ENCODE measurements around the gene AREL1.

DNA sequence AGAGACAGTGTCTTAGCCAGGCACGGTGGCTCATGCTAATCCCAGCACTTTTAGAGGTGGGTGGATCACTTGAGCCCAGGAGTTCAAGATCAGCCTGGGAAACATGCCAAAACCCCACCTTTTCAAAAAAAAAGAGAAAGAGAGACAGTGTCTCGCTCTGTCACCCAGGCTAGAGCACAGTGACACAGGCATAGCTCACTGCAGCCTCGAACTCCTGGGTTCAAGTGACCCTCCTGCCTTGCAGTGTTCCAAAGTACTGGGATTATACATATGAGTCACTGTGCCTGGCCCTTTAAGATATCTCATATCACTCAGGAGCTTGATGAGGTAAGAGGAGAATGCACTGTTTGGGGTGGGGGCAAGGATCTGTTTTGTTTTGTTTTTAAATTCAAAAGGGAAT is 52.7 kb downstream of the AREL1 start:
- no peak for TF ChIP-seq EZH2 (IDR thresholded peaks at IDR 0.05; ENCODE audit: borderline replicate concordance, insufficient read depth, low read length, poor library complexity, severe bottlenecking)
- no peak for TF ChIP-seq CTCF (IDR thresholded peaks at IDR 0.05; ENCODE audit: poor library complexity, severe bottlenecking)
- TF ChIP-seq EP300 (conservative IDR thresholded peaks at IDR 0.05; ENCODE audit: poor library complexity, severe bottlenecking): no peak
- no peak for TF ChIP-seq RAD21 (conservative IDR thresholded peaks at IDR 0.05)

All from neural cell (in vitro differentiated cells).